MM.1S (cell line): ENCODE results near the gene EWSR1.
A peak's percentile ranks its signal among the peaks of the same experiment; 100 is the strongest.

Experiments used
- DNase-seq: peaks from one replicate; pipeline ENCODE4 v3.0.0-alpha.2; 2015
- H2AFZ ChIP-seq: fragments of 300-600 bp; sonication (generic); 2 replicates; pipeline ENCODE4 v1.6.0; 2016; ENCODE audit warnings: antibody characterized with exemption, low read length
- H3F3A ChIP-seq: fragments of 300-600 bp; sonication (generic); 2 replicates; pipeline ENCODE4 v1.6.1; 2016; ENCODE audit warnings: mild to moderate bottlenecking, antibody characterized with exemption, low read length, moderate library complexity, mixed read lengths; ENCODE audit not compliant: insufficient read depth
- H3K27ac ChIP-seq: fragments of 300-600 bp; sonication (generic); 2 replicates; pipeline ENCODE4 v1.5.1; 2016; ENCODE audit warnings: mild to moderate bottlenecking, low read length
- H3K27me3 ChIP-seq: fragments of 300-600 bp; sonication (generic); replicated peaks from 2 replicates; pipeline ENCODE4 v1.6.0; 2016; ENCODE audit warnings: low read length; ENCODE audit not compliant: insufficient read depth
- H3K36me3 ChIP-seq: fragments of 300-600 bp; sonication (generic); replicated peaks from 2 replicates; pipeline ENCODE4 v1.6.1; 2016; ENCODE audit warnings: mild to moderate bottlenecking, low read length, mixed read lengths; ENCODE audit not compliant: insufficient read depth
- H3K4me1 ChIP-seq: fragments of 300-600 bp; sonication (generic); 2 replicates; pipeline ENCODE4 v1.6.1; 2016; ENCODE audit warnings: low read length, mixed read lengths
- H3K4me2 ChIP-seq: fragments of 300-600 bp; sonication (generic); 2 replicates; pipeline ENCODE4 v1.6.0; 2016; ENCODE audit warnings: low read depth, low read length
- H3K4me3 ChIP-seq: fragments of 300-600 bp; sonication (generic); 2 replicates; pipeline ENCODE4 v1.5.1; 2016; ENCODE audit warnings: low read length, mixed read lengths
- H3K79me2 ChIP-seq: fragments of 300-600 bp; sonication (generic); 2 replicates; pipeline ENCODE4 v1.6.1; 2016; ENCODE audit warnings: mixed run types, low read length, mixed read lengths
- H3K9ac ChIP-seq: fragments of 300-600 bp; sonication (generic); 2 replicates; pipeline ENCODE4 v1.6.1; 2016; ENCODE audit warnings: low read length, mixed read lengths
- H3K9me2 ChIP-seq: fragments of 300-600 bp; sonication (generic); replicated peaks from 2 replicates; pipeline ENCODE4 v1.6.1; 2016; ENCODE audit warnings: mild to moderate bottlenecking, low read length, mixed read lengths; ENCODE audit not compliant: insufficient read depth
- H3K9me3 ChIP-seq: fragments of 300-600 bp; sonication (generic); replicated peaks from 2 replicates; pipeline ENCODE4 v1.6.1; 2016; ENCODE audit warnings: mild to moderate bottlenecking, low read length, mixed read lengths; ENCODE audit not compliant: insufficient read depth
- H4K20me1 ChIP-seq: fragments of 300-600 bp; sonication (generic); 2 replicates; pipeline ENCODE4 v1.6.1; 2016; ENCODE audit warnings: mild to moderate bottlenecking, low read length, moderate library complexity, mixed read lengths; ENCODE audit not compliant: insufficient read depth
- CTCF ChIP-seq: fragments of 300-600 bp; sonication (generic); IDR thresholded peaks from 2 replicates; pipeline ENCODE4 v1.5.1; 2016; ENCODE audit warnings: antibody characterized with exemption, low read length, mixed read lengths
- EZH2 ChIP-seq: fragments of 300-600 bp; sonication (generic); optimal IDR thresholded peaks from 2 replicates; pipeline ENCODE3; 2017; ENCODE audit warnings: low read depth, mild to moderate bottlenecking, antibody characterized with exemption, low read length, mixed read lengths
- EZH2phosphoT487 ChIP-seq: fragments of 300-600 bp; sonication (generic); IDR thresholded peaks from 2 replicates; pipeline ENCODE4 v1.6.1; 2018; ENCODE audit warnings: antibody characterized with exemption, low read length

The EWSR1 gene

DNA sequence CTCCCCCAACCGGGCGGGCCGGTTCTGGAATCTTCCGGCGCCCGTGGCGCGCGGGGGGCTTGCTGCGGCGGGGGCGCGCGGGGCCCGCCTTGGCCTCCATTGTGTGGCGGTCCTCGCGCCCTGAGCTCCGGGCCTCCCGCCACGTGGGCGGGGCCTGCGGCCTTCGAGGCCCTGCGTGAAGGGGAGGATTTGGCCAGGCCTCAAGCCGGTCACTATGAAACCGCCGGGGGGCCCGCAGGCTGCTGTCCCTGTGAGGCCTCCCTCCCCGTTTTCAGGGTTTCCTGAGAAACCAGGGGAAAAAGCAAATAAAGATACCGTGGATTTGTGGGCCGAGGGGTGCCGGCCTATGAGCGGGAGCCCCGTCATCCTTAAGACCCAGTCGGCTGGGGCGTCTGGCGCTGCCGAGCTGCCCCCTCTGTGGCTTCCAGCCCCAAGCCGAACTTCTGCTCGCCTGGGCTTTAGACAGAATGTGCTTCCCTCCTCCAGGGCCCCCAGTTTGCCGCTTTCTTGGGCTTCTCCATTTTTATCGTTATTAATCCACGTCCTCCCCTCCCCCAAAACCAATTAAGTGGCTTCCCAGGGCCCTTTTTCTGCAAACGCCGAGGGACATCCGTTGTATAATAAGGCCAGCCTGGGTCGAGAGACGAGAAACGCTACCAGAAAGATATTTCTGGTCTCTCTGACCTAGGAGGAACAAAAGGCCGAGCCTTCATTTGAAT, 602 bp downstream of the EWSR1 start:
- DNase-seq: peak; percentile 54

DNA sequence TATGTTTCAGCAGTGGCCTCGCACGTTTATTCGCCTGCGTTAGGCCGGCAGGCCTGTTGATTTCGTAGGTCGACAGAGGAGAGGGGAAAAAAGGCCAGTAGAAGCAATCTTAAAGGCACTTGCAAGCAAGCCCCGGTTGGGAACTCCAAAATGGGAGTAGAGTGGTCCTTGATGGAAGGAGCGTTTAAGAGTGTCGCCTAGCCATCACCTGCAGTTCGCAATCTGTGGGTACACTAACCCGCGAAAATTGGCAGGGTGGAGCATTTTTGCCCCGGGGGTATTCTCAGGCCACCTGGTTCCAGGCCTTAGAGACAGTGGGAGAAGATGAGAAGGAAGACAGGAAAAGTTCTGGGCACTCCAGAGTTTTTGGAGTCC, 1.1 kb downstream of the EWSR1 start:
- no peak for TF ChIP-seq EZH2
- no peak for TF ChIP-seq EZH2phosphoT487
- TF ChIP-seq CTCF: no peak

More for the DNA sequence above, 602 bp downstream of the EWSR1 start:
- no peaks in the 10 kb centered on the region for H3K27me3 ChIP-seq
- peak overlapping the region; percentile 87 for H3K4me3 ChIP-seq
- peaks cover 82% of the 10 kb centered on the region for H3K79me2 ChIP-seq
- H3K9ac ChIP-seq: peak overlapping the region; percentile 100
- H3K36me3 ChIP-seq: peaks cover 13% of the 10 kb centered on the region
- 0 out of 2 replicates have a peak, but pooled peaks cover 8% of the 10 kb centered on the region for H3F3A ChIP-seq
- H3K4me1 ChIP-seq: peaks cover 21% of the 10 kb centered on the region
- peak overlapping the region; percentile 99 for H3K4me2 ChIP-seq
- 0 out of 2 replicates have a peak overlapping the region, but pooled peaks have one; percentile 82 for H2AFZ ChIP-seq
- H4K20me1 ChIP-seq: peaks cover 47% of the 10 kb centered on the region
- no peaks in the 10 kb centered on the region for H3K9me2 ChIP-seq
- no peaks in the 10 kb centered on the region for H3K9me3 ChIP-seq
- TF ChIP-seq CTCF: 0 out of 2 replicates have a peak, but pooled peaks have one; percentile 4
- no peak for TF ChIP-seq EZH2
- H3K27ac ChIP-seq: peak overlapping the region; percentile 89

DNA sequence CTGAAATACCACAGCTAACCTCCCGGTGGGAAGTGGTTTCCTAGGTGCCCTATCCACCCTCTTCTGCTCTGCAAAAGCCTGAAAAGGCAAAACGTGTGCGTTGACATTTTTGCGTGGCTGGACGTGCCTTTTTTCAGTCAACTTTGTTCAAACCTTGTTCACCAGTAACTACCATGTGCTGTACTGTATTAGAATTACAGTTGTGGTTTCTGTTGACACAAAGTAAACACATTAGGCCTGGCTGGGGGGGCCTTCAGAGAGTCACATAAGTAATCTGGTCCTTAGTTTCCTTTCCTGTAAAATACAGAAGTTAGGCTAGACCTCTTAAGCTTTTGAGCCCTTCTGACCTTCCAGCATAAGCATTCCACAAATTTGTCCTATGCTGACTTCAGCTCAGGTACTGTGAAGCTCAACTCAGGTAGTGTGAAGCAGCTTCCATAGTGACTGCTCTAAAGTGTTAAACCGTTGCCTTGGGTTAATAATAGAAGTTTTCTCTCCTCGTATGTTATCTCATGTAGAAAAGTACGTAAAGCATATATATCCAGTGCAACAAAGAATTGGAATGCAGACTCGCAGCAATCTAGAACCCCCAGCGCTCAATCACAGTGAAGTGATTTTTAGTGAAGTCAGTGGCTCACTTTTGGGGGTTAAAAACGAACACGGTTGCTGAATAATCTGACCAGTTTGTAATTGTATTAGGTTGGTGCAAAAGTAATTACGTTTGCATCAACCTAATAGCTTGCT, 1.8 kb downstream of the EWSR1 start:
- peaks cover 91% of the 10 kb centered on the region for H3K79me2 ChIP-seq
- no peak overlapping the region for H2AFZ ChIP-seq
- no peaks in the 10 kb centered on the region for H3K9me3 ChIP-seq
- DNase-seq: peak; percentile 43
- peak overlapping the region; percentile 99 for H3K4me2 ChIP-seq
- 0 out of 2 replicates have a peak, but pooled peaks cover 8% of the 10 kb centered on the region for H3F3A ChIP-seq
- no peak for TF ChIP-seq CTCF
- no peak for TF ChIP-seq EZH2phosphoT487
- TF ChIP-seq EZH2: no peak
- peak overlapping the region; percentile 100 for H3K9ac ChIP-seq
- H3K9me2 ChIP-seq: no peaks in the 10 kb centered on the region
- H4K20me1 ChIP-seq: peaks cover 59% of the 10 kb centered on the region
- H3K36me3 ChIP-seq: peaks cover 25% of the 10 kb centered on the region
- peak overlapping the region; percentile 87 for H3K4me3 ChIP-seq
- peak overlapping the region; percentile 89; the same call in 1 of the 2 replicates for H3K27ac ChIP-seq
- no peaks in the 10 kb centered on the region for H3K27me3 ChIP-seq
- peaks cover 21% of the 10 kb centered on the region for H3K4me1 ChIP-seq

More for the DNA sequence above, 1.1 kb downstream of the EWSR1 start:
- Histone ChIP-seq H3K4me1 (peaks cover 21% of the 10 kb centered on the region), H2AFZ (no peak overlapping the region), H3K9me3 (no peaks in the 10 kb centered on the region), H3K27ac (peak overlapping the region; percentile 89), H3K27me3 (no peaks in the 10 kb centered on the region), H4K20me1 (peaks cover 52% of the 10 kb centered on the region), H3K9me2 (no peaks in the 10 kb centered on the region), H3K4me2 (peak overlapping the region; percentile 99), H3K79me2 (peaks cover 86% of the 10 kb centered on the region), H3K4me3 (peak overlapping the region; percentile 87), H3K36me3 (peaks cover 18% of the 10 kb centered on the region), H3K9ac (peak overlapping the region; percentile 100), H3F3A (0 out of 2 replicates have a peak, but pooled peaks cover 8% of the 10 kb centered on the region)
- DNase-seq: no peak
